NCI-H2227 (cell line): ENCODE measurements around the gene SCARF2.
"Not testable (repeated sequence)": the region's sequence is repeated elsewhere in the genome, so short reads cannot be mapped to it uniquely, and the experiment has no call there.

Source experiments
- DNase-seq: peaks from one replicate; lab custom pipeline; 2025; ENCODE audit not compliant: unreplicated experiment; lab: John Stamatoyannopoulos, UW

The SCARF2 gene

DNA sequence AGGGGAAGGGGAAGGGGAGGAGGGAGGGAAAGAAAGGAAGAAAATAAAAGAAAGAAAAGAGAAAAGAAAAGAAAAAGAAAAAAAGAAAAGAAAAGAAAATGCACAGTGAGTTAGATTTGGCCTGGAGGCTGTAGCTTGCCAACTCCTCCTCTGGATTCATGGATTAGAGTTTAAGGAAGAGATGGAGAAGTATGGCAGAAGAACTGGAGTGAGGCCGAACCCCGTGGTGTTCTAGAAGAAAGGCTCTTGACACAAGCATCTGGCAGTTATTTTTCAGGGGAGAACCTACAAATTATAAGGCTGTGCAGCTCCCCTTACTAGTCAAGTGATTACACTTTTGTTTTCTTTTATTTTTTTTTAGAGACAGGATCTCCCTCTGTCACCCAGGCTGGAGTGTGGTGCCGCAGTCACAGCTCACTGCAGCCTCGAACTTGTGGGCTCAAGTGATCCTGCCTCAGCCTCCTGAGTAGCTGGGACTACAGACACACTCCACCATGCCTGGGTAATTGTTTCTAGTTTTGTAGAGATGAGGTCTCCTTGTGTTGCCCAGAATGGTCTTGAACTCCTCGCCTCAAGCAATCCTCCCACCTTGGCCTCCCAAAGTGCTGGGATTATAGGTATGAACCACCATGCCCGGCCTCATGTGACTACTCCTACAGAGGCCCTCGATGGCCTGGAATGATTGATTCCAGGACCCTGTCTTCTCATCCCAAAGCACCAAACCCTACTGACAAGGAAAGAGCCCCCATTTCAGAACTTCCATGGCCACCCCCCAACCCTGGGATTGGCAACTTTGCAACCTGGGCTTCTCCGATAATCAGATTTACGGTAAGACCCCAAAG lies 24.2 kb downstream of the SCARF2 start:
- DNase-seq: no peak

DNA sequence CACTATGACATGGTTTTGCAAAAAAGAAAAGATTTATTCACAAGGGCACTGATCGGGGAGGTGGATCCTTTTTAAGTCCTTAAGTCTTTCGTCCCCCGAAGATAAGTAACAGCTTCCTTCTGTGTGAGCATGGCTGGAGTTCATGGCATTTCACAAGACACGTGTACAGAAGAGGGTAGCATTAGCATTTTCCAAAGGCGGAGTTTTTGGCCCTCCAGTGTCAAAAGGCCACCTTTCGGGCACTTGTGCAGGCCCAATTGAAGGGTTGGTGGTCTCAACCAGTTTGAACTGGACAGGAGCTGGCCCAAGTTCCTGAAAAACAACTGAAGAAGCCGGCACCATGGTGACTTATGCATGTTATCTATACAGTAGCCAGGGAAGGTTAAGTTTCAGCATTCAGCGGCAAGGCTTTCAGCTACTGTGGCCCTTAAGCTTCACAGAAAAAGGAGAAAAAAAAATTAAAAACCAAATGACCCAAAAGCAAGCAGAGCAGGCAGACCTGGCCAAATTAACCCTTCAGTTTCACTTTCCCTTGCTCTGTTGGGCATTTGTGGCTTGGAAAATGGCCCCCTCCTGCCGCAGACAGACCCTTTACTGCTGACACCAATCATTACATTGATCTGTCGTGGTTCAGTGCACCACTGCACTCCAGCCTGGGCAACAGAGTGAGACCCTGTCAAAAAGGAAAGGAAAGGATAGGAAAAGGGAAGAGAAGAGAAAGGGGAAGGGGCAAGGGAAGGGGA lies 25.0 kb downstream of the SCARF2 start:
- DNase-seq: no peak

DNA sequence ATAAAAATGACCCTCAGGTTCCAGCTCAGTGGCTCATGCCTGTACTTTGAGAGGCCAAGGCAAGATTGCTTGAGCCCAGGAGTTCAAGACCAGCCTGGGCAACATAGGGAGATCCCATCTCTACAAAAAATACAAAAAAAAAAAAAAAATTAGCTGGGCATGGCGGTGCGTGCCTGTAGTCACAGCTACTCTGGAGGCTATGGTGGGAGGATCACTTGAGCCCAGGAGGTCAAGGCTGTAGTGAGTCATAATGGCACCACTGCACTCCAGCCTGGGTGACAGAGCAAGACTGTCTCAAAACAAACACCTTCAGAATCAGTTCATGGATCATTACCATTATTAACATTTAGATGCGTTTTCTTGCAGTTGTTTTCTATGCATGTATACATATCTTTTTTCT lies 28.2 kb downstream of the SCARF2 start:
- DNase-seq: not testable (repeated sequence)

DNA sequence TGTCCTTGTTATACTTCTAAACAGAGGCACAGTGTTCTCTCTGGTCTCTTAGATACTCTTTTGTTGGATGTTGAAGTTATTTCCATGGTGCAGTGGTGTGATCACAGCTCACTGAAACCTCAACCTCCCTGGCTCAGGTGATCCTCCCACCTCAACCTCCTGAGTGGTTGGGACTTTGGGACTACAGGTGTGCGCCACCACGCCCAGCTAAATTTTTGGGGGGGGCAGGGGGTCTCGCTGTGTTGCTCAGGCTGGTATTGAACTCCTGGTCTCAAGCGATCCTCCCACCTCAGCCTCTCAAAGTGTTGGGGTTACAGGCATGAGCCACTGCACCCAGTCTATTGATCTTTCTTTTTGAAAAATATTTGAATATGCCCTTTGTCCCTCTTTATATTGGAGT lies 28.7 kb downstream of the SCARF2 start:
- DNase-seq: no peak

- no peak for DNase-seq
Observed at GRCh38 chr22:20407829-20408228, 29.8 kb downstream of the SCARF2 start.

- DNase-seq: no peak
Observed at GRCh38 chr22:20406686-20407408, 30.8 kb downstream of the SCARF2 start.

- DNase-seq: no peak
Observed at GRCh38 chr22:20405931-20406685, 31.5 kb downstream of the SCARF2 start.

- no peak for DNase-seq
Observed at GRCh38 chr22:20405291-20405930, 32.2 kb downstream of the SCARF2 start.

- DNase-seq: no peak
Observed at GRCh38 chr22:20404881-20405280, 32.7 kb downstream of the SCARF2 start.

DNA sequence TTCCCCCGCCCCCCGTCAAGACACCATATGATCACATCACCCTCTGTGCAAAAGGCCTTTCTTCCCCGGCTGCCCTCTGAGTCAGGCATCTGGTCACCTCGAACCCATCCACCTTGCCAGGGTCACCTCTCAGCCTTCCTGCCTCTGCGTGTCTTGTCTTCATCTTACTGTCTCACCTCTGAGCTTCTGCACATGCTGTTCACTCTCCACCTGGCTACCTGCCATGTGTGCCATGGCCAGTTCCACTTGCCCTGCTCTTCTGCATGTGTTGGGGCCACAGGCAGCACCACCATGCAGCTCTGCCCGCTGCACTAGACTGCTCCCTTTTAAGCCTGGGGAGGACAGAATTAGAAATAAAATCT lies 33.9 kb downstream of the SCARF2 start:
- DNase-seq: no peak

GRCh38 chr22:20402960-20403778 lies 34.5 kb downstream of the SCARF2 start:
- no peak for DNase-seq

DNA sequence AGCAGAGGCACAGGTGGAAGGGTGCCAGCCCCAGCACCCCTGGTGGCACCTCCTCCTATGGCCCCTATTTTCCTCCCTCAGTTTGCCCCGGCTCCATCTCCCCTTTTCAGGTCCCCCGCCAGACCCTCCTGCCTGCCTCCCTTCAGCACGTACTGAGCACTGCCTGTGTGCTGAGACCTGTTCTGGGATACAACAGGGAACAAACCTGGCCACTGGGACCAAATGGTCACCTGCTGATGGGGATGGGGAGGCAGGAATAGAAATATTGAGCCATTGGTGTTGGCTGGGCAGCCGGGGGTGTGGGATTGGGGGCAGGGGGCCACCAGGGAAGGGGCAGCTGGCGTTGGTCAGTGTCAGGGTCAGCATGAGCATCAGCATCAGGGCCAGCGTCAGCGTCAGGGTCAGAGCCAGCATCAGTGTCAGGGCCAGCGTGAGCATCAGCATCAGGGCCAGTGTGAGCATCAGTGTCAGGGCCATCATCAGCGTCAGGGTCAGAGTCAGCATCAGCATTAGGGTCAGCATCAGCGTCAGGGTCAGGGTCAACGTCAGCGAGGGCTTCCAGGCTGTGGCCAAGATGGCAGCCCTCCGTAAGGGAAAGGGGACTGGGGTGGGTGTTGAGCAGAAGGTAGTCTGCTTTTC lies 36.1 kb downstream of the SCARF2 start:
- DNase-seq: no peak

DNA sequence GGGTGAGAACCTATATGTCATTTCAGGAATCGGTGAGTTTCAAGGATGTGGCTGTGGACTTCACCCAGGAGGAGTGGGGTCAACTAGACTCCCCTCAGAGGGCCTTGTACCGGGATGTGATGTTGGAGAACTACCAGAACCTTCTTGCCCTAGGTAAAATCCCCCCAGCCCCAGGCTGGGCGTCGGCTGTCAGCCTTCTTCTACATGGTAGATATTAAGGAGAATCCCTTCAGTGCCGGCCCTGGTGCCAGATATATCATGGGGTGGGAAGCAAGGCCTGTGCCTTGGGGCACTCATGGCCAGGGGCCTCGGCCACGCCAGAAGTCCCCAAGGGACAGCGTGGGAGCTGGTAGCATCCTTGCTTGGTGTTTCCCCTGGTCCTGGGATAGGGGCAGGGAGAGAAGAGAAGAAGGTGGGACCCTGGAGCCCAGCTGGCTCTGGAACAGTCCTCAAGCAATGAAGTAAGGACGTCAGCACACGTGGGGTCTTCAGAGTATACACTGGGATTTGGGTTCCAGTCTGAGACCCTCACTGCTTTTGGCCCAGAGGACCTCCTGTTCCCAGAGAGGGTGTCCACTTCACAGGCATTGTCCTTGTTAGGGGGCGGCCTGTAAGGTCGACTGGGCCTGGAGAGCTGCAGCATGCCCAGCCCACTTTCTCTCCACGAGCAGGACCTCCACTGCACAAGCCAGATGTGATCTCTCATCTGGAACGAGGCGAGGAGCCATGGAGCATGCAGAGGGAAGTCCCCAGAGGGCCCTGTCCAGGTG lies 36.8 kb downstream of the SCARF2 start:
- no peak for DNase-seq

DNA sequence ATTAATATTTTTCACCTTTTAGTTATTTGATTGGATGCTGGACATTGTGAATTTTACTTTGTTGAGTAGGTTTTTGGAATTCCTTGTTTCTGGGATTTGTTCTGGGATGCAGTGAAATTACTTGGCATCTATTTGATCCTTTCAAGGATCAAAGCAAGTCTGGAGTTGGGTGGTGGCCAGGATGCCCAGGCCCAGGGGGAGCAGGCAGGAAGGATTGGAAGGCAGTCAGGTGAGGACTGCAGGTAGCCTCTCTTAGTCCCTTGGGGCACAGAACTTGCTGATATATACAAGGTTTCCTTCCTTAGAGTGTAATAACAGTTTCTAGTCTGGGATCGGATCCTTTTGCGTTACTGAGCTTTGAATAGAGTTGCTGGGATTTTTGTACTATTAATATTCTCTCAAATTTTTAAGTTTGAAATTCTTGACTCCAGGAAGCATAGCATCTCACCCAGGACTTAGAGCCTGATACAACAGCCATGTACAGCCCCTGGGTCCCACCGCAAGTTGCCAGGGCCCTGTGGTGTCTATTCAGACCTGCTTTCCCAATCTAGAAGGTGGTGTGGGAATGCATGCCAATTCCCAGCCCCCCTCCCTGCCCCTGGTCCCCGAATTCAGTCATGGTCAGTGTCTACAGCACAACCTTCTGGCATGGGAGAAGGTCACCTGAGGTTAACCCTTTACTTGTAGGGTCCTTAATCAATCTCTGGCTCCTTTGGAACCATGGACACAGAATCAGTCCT lies 37.6 kb downstream of the SCARF2 start:
- no peak for DNase-seq

DNA sequence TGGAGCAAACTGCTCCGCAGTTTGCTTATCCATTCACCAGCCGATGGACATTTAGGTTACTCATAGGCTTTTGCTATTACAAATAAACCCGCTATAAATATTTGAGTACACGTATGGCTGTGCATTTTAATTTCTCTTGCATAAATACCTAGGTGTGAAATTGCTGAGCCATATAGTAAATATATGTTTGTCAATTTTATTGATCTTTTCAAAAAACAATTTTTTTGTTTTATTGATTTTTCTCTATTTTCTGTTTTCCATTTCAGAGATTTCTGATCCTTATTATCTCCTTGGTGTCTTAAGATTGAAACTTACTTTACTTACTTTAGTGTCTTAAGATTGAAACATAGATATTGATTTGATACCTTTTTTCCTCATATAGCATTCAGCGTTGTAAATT lies 39.2 kb downstream of the SCARF2 start:
- no peak for DNase-seq

DNA sequence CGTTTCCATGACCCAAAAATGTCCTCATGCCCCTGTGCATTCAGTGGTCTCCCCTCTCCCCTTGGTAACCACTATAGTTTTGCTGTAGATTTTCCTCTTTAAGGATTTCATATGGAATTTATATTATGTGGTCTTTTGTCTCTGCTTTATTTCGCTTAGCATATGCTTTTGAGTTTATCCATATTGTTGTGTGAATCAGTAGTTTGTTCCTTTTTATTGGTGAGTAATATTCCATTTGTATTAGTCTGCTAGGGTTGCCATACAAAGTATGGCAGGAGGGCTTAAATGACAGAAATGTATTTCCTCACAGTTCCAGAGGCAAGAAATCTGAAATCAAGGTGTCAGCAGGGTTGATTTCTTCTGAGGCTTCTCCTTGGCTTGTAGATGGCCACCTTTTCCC lies 40.1 kb downstream of the SCARF2 start:
- DNase-seq: no peak

DNA sequence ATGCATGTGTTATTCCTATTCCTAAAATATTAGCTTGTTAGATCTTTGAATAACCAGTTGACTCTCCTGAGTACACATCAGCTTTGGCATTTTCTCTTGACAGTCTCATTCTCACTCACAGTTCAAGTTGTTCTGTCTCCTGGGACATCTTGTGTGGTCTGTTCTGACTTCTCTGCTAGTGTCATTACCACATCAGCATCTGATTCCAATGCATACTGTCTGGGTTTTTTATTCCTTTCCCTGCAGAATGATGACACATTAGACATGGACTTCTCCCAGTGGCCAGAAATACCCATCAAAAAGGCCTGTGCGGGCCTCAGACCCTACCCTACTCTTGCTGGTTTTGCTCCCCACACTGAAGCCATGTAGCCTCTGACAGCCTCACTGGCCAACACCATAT lies 41.0 kb downstream of the SCARF2 start:
- no peak for DNase-seq

- DNase-seq: no peak
Observed at GRCh38 chr22:20395907-20396287, 41.7 kb downstream of the SCARF2 start.
